ENCODE results near the gene BSPRY. TPM values are rescaled to one million over a fixed set of nuclear protein-coding genes. Genes with fewer than 3 reads are reported as not detected.
"Not testable (repeated sequence)": the region's sequence is repeated elsewhere in the genome, so short reads cannot be mapped to it uniquely, and the experiment has no call there.

BSPRY gene
- total and polyA plus RNA-seq, 7 experiments from 2014 or later = 0.13 to 9.6 (median 0.48) TPM; not detected in 2

DNA sequence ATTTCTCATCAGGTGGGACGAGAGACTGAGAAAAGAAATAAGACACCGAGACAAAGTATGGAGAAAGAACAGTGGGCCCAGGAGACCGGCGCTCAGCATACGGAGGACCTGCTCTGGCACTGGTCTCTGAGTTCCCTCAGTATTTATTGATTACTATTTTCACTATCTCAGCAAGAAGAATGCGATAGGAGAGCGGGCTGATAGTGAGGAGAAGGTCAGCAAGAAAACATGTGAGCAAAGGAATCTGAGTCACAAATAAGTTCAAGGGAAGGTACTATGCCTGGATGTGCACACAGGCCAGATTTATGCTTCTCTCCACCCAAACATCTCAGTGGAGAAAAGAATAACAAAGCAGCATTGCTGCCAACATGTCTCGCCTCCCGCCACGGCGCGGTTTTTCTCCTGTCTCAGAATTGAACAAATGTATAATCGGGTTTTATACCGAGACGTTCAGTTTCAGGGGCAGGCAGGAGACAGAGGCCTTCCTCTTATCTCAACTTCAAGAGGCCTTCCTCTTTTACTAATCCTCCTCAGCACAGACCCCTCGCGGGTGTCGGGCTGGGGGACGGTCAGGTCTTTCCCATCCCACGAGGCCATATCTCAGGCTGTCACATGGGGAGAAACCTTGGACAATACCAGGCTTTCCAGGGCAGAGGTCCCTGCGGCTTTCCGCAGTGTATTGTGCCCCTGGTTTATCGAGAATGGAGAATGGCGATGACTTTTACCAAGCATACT is 29.9 kb downstream of the BSPRY start:
- H3K4me1 ChIP-seq (ENCODE audit: control insufficient read depth in 2 of 2, insufficient read depth in 2 of 2, low read length in 2 of 2); POLR2A ChIA-PET; H3K36me3 Mint-ChIP-seq; H3K27me3 ChIP-seq (ENCODE audit: control insufficient read depth in 2 of 2, insufficient read depth in 2 of 2, low read length in 2 of 2); H3K4me3 ChIP-seq (ENCODE audit: low read length); DNase-seq; H3K9me3 Mint-ChIP-seq; ATAC-seq; H3K27me3 Mint-ChIP-seq; H3K36me3 ChIP-seq (ENCODE audit: control insufficient read depth in 2 of 3, insufficient read depth in 3 of 3, low read length in 3 of 3); CTCF ChIA-PET; H3K27ac ChIP-seq (ENCODE audit: low read depth, low read length); H3K9me3 ChIP-seq (ENCODE audit: control insufficient read depth in 2 of 3, low read length in 3 of 3): not testable (repeated sequence)
- Mint-ChIP-seq H3K4me1 (peaks cover 10 to 17% (median 16%) of the 10 kb centered on the region in 7 donors), H3K27ac (peak overlapping the region in 2 of 9 donors; percentile 6 to 39), H3K4me3 (peak overlapping the region in 1 of 10 donors; percentile 32)
- intact Hi-C loops (cut with micrococcal nuclease) = loop anchor here in 1 of 2 donors (5.0 kb wide), 1 partner anchor 1208 kb away; the partner anchor contains the start of gene ATP6V1G1

DNA sequence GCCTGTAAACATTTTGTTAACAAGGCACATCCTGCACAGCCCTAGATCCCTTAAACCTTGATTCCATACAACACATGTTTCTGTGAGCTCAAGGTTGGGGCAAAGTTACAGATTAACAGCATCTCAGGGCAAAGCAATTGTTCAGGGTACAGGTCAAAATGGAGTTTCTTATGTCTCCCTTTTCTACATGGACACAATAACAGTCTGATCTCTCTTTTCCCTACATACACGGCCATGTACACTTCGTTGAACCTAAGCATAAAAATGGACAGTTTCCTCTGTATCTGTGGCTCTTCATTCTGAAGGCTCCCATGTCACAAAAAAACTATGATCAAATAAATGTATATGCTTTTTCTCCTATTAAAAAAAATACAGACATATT is 30.5 kb downstream of the BSPRY start:
- peaks cover 9 to 17% (median 11%) of the 10 kb centered on the region in 7 donors for H3K4me1 Mint-ChIP-seq
- H3K9me3 Mint-ChIP-seq; H3K4me3 Mint-ChIP-seq; CTCF ChIA-PET; H3K9me3 ChIP-seq (ENCODE audit: control insufficient read depth in 2 of 3, low read length in 3 of 3); H3K36me3 Mint-ChIP-seq; DNase-seq; H3K27me3 ChIP-seq (ENCODE audit: control insufficient read depth in 2 of 2, insufficient read depth in 2 of 2, low read length in 2 of 2); H3K4me1 ChIP-seq (ENCODE audit: control insufficient read depth in 2 of 2, insufficient read depth in 2 of 2, low read length in 2 of 2); POLR2A ChIA-PET; H3K27ac ChIP-seq (ENCODE audit: low read depth, low read length); ATAC-seq; H3K27me3 Mint-ChIP-seq; H3K4me3 ChIP-seq (ENCODE audit: low read length); H3K36me3 ChIP-seq (ENCODE audit: control insufficient read depth in 2 of 3, insufficient read depth in 3 of 3, low read length in 3 of 3): not testable (repeated sequence)
- intact Hi-C loops (cut with micrococcal nuclease) = loop anchor here in 1 of 2 donors (5.0 kb wide), 1 partner anchor 1207 kb away; the partner anchor contains the start of gene ATP6V1G1
- peak overlapping the region in 3 of 9 donors; percentile 1 to 42 (median 3) for H3K27ac Mint-ChIP-seq

DNA sequence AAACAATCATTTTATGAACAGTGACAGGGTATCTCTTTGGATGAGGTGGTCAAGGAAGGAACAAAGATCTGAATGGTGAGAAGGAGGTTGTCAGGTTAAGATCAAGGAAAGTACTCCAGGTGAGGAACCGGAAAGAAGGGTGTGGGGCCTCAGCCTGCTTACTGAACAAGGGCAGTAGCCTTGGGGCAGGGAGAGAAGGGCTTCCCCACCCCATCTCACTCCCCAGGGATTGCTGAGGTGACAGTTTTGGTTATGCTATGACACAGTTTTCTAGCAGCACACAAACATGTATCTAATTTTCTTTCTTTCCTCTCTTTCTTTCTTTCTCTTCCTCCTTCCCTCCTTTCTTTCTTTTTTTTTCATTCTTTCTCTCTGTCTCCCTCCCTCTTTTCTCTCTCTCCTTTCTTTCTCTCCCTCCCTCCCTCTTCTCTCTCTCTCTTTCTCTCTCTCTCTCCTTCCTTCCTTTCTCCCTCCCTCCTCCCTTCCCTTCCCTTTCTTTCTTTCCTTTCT is 31.6 kb downstream of the BSPRY start:
- H3K36me3 Mint-ChIP-seq = peaks cover 0 to 9% (median 2%) of the 10 kb centered on the region in 5 donors
- H3K27me3 ChIP-seq (ENCODE audit: control insufficient read depth in 2 of 2, insufficient read depth in 2 of 2, low read length in 2 of 2) = no peaks in the 10 kb centered on the region
- no peak overlapping the region for H3K4me3 ChIP-seq (ENCODE audit: low read length)
- ChIA-PET POLR2A (no interaction called here), CTCF (no interaction called here)
- H3K27ac Mint-ChIP-seq = peak overlapping the region in 3 of 9 donors; percentile 3 to 23 (median 21)
- DNase-seq = no peak
- H3K36me3 ChIP-seq (ENCODE audit: control insufficient read depth in 2 of 3, insufficient read depth in 3 of 3, low read length in 3 of 3) = no peaks in the 10 kb centered on the region
- no peak for ATAC-seq
- intact Hi-C loops (cut with micrococcal nuclease) = no loop called here
- H3K9me3 ChIP-seq (ENCODE audit: control insufficient read depth in 2 of 3, low read length in 3 of 3) = no peaks in the 10 kb centered on the region
- H3K4me1 Mint-ChIP-seq = peaks cover 0 to 8% (median 0%) of the 10 kb centered on the region in 7 donors
- H3K27me3 Mint-ChIP-seq = peaks cover 0 to 3% (median 0%) of the 10 kb centered on the region in 5 donors
- H3K4me3 Mint-ChIP-seq = no peak overlapping the region
- H3K9me3 Mint-ChIP-seq = no peaks in the 10 kb centered on the region
- H3K27ac ChIP-seq (ENCODE audit: low read depth, low read length) = no peak overlapping the region
- peaks cover 0 to 1% of the 10 kb centered on the region in 2 donors for H3K4me1 ChIP-seq (ENCODE audit: control insufficient read depth in 2 of 2, insufficient read depth in 2 of 2, low read length in 2 of 2)

DNA sequence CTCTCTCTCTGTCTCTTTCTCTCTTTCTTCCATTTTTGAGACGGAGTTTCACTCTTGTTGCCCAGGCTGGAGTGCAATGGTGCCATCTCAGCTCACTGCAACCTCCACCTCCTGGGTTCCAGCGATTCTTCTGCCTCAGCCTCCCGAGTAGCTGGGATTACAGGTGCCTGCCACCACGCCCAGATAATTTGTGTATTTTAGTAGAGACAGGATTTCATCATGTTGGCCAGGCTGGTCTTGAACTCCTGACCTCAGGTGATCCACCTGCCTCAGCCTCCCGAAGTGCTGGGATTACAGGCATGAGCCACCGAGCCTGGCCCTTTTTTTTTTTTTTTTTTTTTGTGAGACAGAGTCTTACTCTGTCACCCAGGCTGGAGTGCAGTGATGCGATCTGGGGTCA is 32.1 kb downstream of the BSPRY start:
- H3K27me3 ChIP-seq (ENCODE audit: control insufficient read depth in 2 of 2, insufficient read depth in 2 of 2, low read length in 2 of 2); H3K4me1 ChIP-seq (ENCODE audit: control insufficient read depth in 2 of 2, insufficient read depth in 2 of 2, low read length in 2 of 2); H3K9me3 ChIP-seq (ENCODE audit: control insufficient read depth in 2 of 3, low read length in 3 of 3); H3K27me3 Mint-ChIP-seq; H3K36me3 ChIP-seq (ENCODE audit: control insufficient read depth in 2 of 3, insufficient read depth in 3 of 3, low read length in 3 of 3); POLR2A ChIA-PET; H3K27ac Mint-ChIP-seq; H3K4me1 Mint-ChIP-seq; H3K27ac ChIP-seq (ENCODE audit: low read depth, low read length); H3K4me3 ChIP-seq (ENCODE audit: low read length); H3K9me3 Mint-ChIP-seq; intact Hi-C loops (cut with micrococcal nuclease); ATAC-seq; DNase-seq; H3K4me3 Mint-ChIP-seq: not testable (repeated sequence)
- CTCF ChIA-PET = interaction anchor here (0.8 kb wide), 1 partner anchor 209 kb away, joined by 3 read pairs; no protein-coding TSS in a partner anchor
- H3K36me3 Mint-ChIP-seq = peaks cover 0 to 12% (median 2%) of the 10 kb centered on the region in 5 donors

DNA sequence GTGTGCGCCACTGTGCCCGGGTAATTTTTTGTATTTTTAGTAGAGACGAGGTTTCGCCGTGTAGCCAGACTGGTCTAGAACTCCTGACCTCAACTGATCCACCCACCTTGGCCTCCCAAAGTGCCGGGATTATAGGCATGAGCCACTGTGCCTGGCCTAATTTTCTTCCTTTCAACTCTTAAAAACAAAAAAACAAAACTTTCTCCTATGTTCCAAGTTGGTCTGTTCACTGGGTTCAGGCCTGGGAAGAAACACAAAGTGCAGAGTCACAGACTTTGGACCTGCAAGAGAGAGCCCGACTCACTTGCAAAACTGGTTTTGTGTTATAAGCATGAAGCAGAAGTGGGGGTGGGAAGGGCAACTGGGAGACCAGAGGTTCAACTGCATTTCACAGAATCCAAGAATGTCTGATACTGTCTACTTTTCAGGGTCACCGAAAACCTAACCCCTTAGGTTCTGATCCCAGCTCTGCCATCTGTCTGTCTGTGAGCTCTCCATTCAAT is 32.6 kb downstream of the BSPRY start:
- no peak for ATAC-seq
- Histone ChIP-seq H3K9me3 (ENCODE audit: control insufficient read depth in 2 of 3, low read length in 3 of 3) (no peaks in the 10 kb centered on the region), H3K4me3 (ENCODE audit: low read length) (no peak overlapping the region), H3K27me3 (ENCODE audit: control insufficient read depth in 2 of 2, insufficient read depth in 2 of 2, low read length in 2 of 2) (no peaks in the 10 kb centered on the region), H3K36me3 (ENCODE audit: control insufficient read depth in 2 of 3, insufficient read depth in 3 of 3, low read length in 3 of 3) (peaks cover 0 to 6% (median 6%) of the 10 kb centered on the region in 3 experiments), H3K27ac (ENCODE audit: low read depth, low read length) (no peak overlapping the region), H3K4me1 (ENCODE audit: control insufficient read depth in 2 of 2, insufficient read depth in 2 of 2, low read length in 2 of 2) (no peaks in the 10 kb centered on the region)
- peak overlapping the region in 1 of 9 donors; percentile 30 for H3K27ac Mint-ChIP-seq
- H3K27me3 Mint-ChIP-seq = peaks cover 0 to 3% (median 0%) of the 10 kb centered on the region in 5 donors
- POLR2A ChIA-PET = no interaction called here
- intact Hi-C loops (cut with micrococcal nuclease) = no loop called here
- no peak for DNase-seq
- H3K4me1 Mint-ChIP-seq = peaks cover 0 to 7% (median 0%) of the 10 kb centered on the region in 7 donors
- H3K9me3 Mint-ChIP-seq = no peaks in the 10 kb centered on the region
- no peak overlapping the region for H3K4me3 Mint-ChIP-seq
- peaks cover 0 to 17% (median 6%) of the 10 kb centered on the region in 5 donors for H3K36me3 Mint-ChIP-seq
- CTCF ChIA-PET = interaction anchor here (0.8 kb wide), 1 partner anchor 208 kb away, joined by 3 read pairs; no protein-coding TSS in a partner anchor

DNA sequence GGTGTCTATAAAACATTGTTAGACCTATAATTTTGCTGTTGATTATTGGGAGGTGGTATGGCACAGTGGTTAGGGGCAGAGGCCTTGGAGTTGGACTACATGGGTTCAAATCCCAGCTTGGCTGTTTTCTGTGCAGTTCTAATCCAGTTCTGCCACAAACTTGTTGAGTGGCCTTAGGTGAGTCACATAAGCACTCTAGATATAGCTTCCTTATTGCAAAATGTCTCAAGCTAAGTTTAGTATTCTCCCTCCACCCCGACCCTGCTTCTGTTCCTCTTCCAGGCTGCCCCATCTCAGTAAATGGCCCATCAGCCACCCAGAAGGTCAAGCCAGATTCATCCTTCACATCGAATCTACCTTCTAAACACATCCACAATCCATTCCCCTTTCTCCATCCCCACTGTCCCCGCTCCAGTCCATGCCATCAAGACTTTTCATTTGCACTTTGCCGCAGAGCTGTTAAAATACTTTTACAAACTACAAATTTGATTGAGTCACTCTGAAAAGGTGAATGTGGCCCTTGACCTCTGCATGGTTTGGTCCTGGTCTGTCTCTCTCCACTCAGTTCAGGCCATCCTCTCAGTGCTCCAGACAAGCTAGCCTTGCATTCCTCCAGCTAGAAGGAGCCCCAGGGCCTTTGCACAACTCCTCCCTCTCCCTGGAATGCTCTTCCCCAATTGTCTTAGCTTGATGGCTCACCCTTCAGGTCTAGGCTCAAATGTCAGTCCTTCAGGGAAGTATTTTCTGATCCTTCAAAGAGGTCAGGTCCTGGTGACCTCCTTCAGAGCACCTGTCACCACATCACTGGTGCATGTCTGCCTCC is 37.4 kb downstream of the BSPRY start:
- ATAC-seq = no peak
- H3K9me3 Mint-ChIP-seq = no peaks in the 10 kb centered on the region
- H3K4me1 ChIP-seq (ENCODE audit: control insufficient read depth in 2 of 2, insufficient read depth in 2 of 2, low read length in 2 of 2) = no peaks in the 10 kb centered on the region
- H3K27me3 ChIP-seq (ENCODE audit: control insufficient read depth in 2 of 2, insufficient read depth in 2 of 2, low read length in 2 of 2) = no peaks in the 10 kb centered on the region
- H3K4me1 Mint-ChIP-seq = peaks cover 0 to 4% (median 0%) of the 10 kb centered on the region in 7 donors
- peaks cover 5 to 44% (median 19%) of the 10 kb centered on the region in 5 donors for H3K36me3 Mint-ChIP-seq
- no peaks in the 10 kb centered on the region for H3K27me3 Mint-ChIP-seq
- ChIA-PET CTCF (no interaction called here), POLR2A (interaction anchor here (0.9 kb wide), 1 partner anchor 10 kb away, joined by 4 read pairs; the partner anchor contains the start of gene HDHD3)
- H3K36me3 ChIP-seq (ENCODE audit: control insufficient read depth in 2 of 3, insufficient read depth in 3 of 3, low read length in 3 of 3) = peaks cover 0 to 53% (median 25%) of the 10 kb centered on the region in 3 experiments
- no peak for DNase-seq
- no peaks in the 10 kb centered on the region for H3K9me3 ChIP-seq (ENCODE audit: control insufficient read depth in 2 of 3, low read length in 3 of 3)
- no peak overlapping the region for H3K27ac ChIP-seq (ENCODE audit: low read depth, low read length)
- H3K4me3 ChIP-seq (ENCODE audit: low read length) = no peak overlapping the region
- intact Hi-C loops (cut with micrococcal nuclease) = no loop called here
- H3K4me3 Mint-ChIP-seq = no peak overlapping the region
- peak overlapping the region in 1 of 9 donors; percentile 30 for H3K27ac Mint-ChIP-seq

All from naive thymus-derived CD4-positive, alpha-beta T cell (primary cell).